Urinary bladder (tissue), 4 donors: ENCODE measurements around the gene DLG4. TPM values are rescaled to one million over a fixed set of nuclear protein-coding genes. Genes with fewer than 3 reads are reported as not detected.
A peak's percentile ranks its signal among the peaks of the same experiment; 100 is the strongest.

Experiments used
- DNase-seq: peaks from one replicate; pipeline ENCODE4 v3.0.0-alpha.2; 2015; ENCODE audit errors: extremely low spot score
- H3K27ac ChIP-seq: one replicate; pipeline ENCODE4 v1.5.1; 2013; ENCODE audit warnings: low read depth, mild to moderate bottlenecking, moderate library complexity
- H3K36me3 ChIP-seq: one replicate; pipeline ENCODE4 v1.6.1; 2013; ENCODE audit warnings: mild to moderate bottlenecking, moderate library complexity; ENCODE audit not compliant: insufficient read depth
- H3K4me1 ChIP-seq: one replicate; pipeline ENCODE4 v1.6.1; 2013; ENCODE audit warnings: mild to moderate bottlenecking, moderate library complexity; ENCODE audit not compliant: insufficient read depth
- H3K4me3 ChIP-seq: one replicate; pipeline ENCODE4 v1.5.1; 2013; ENCODE audit warnings: low read depth, low read length
- WGBS: extraction: QIAGEN DNeasy Blood & Tissue Kit; methylation state at CpG from one replicate; pipeline ENCODE4 v1.1.7; 2013; 5-methylcytosine and 5-hydroxymethylcytosine counted together
- polyA plus RNA-seq: library from polyadenylated mRNA; stranded (reverse); fragments of 200-250 nt; gene quantifications from one replicate; pipeline ENCODE4 v1.2.3, GENCODE V29; 2013
- total RNA-seq: library from RNA; depleted of rRNA; stranded (reverse); fragments of >200 nt; gene quantifications from one replicate; pipeline ENCODE4 v1.2.3, GENCODE V29; 2014
- donor health status: healthy with polysubstance abuse.
- donor health status: healthy.

Gene DLG4
- total and polyA plus RNA-seq, 2 donors: 17.1 to 19.4 TPM

DNA sequence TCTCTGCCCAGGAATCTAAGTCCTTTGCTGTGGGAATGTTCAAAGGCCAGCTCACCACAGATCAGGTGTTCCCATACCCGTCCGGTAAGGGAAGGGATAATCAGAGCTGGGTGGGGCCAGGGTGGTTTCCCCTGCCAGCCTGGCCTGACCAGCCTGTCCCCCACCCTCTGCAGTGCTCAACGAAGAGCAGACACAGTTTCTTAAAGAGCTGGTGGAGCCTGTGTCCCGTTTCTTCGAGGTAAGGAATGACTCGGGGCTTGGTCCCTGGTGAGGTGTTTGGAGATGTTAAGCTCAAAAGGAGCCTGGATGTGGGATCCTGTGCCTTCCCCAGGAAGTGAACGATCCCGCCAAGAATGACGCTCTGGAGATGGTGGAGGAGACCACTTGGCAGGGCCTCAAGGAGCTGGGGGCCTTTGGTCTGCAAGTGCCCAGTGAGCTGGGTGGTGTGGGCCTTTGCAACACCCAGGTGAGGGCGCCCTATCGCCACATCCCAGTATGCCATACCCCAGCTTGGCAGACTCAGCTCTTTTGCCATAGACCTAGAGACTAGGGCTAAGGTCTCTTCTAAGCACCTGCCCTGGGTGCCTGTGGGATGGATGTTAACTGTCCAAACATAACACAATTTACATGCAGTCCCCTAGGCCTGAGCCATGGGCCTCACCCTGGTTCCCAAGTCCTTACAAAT lies 1.1 kb upstream of the DLG4 start:
- WGBS: 27% methylated on average over 11 of the region's 11 CpGs
- H3K27ac ChIP-seq: peak overlapping the region; percentile 97
- peaks cover 4% of the 10 kb centered on the region for H3K4me1 ChIP-seq
- peak overlapping the region; percentile 81 for H3K4me3 ChIP-seq
- no peaks in the 10 kb centered on the region for H3K36me3 ChIP-seq
- no peak for DNase-seq

GRCh38 chr17:7219229-7219811 lies 316 bp downstream of the DLG4 start:
- Histone ChIP-seq H3K27ac (peak overlapping the region; percentile 57), H3K36me3 (no peaks in the 10 kb centered on the region), H3K4me1 (peaks cover 4% of the 10 kb centered on the region), H3K4me3 (peak overlapping the region; percentile 81)
- DNase-seq: no peak
- 17% methylated on average over 12 of the region's 12 CpGs for WGBS

DNA sequence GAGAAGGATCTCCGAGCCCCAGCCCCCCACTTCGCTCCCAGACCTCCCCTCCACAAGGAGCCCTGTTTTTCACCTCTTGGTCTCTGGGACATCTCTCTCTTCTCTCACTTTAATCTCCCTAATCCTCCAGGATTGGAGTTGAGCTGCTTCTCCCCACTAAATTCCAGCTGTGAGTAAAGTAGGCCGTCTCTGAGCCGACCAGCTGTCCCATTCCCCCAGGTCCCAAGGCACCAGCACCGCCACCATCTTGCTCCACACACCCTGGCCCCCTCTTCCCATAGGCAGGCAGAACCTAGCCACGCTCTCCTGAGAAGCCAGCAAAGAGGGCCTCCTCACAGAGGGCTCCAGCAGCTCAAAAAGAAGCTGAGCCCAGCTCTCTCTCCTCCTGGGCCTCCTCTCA lies 878 bp downstream of the DLG4 start:
- no peak overlapping the region for H3K4me3 ChIP-seq
- no peaks in the 10 kb centered on the region for H3K36me3 ChIP-seq
- 47% methylated on average over 6 of the region's 6 CpGs for WGBS
- H3K4me1 ChIP-seq: peaks cover 5% of the 10 kb centered on the region
- no peak for DNase-seq
- H3K27ac ChIP-seq: no peak overlapping the region

DNA sequence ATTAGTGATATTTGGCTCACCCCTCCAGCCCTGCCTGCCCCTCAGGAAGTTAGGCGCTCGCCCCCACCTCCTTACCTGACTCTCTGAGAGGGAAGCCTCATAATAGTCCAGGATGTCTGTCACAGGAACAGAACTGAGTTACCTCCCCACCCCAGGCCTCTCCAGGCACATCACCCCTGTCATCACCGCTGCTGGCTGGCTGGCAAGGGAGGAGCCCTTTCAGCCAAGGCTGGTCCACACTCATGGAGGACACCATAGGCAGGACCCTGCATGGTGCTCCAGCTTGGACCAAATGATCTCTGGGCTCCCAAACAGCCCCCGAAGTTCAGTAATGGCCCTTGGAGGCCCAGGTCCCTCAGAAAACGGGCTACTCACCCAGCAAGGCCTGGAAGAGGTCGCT lies 1.5 kb downstream of the DLG4 start:
- Histone ChIP-seq H3K36me3 (no peaks in the 10 kb centered on the region), H3K4me1 (peaks cover 5% of the 10 kb centered on the region), H3K27ac (no peak overlapping the region), H3K4me3 (peak overlapping the region; percentile 52)
- DNase-seq: no peak
- 50% methylated on average over 6 of the region's 6 CpGs for WGBS

GRCh38 chr17:7217113-7217987 lies 2.3 kb downstream of the DLG4 start:
- Histone ChIP-seq H3K4me1 (peaks cover 5% of the 10 kb centered on the region), H3K36me3 (no peaks in the 10 kb centered on the region), H3K4me3 (peak overlapping the region; percentile 52), H3K27ac (peak overlapping the region; percentile 67)
- under 1% methylated on average over 32 of the region's 32 CpGs for WGBS
- DNase-seq: no peak

DNA sequence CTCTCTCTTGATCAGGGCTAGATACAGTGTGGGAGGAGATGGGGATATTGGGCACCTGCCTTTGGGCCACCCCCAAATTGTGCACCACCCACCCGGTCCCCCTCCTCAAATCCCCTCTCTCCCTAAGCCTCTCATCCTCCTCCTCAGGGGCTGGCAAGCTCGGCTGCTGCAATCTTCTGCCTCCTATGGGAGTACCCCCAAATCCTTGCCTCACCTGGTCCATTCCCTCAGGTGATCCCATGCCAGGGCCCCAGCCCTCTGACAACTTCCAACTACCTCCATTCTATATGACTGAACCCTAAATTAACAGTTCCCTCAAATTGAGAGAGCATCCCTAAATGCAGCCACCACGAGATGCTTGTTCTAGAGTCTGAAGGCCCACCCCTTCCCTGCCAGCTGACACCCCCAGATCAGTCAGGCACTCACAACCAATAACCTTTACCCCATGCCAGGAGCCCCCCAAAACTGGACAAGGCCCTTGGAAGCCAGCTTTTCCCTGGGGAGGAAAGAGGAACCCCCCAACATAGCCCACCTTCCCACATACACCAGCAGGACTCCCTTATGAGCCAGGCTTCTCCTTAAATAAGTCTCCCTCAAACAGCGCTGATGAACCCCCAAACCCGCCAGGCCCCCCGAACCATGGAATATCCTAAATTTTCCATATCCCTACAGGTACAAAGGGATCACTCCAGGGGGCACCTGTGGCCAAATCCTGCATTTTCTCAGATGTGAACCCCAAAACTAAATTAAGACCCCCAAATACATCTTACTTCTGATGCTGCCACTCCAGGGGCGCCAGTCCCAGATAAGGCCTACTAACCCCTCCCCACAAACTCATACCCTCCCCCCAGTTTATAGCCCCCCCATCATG lies 3.2 kb downstream of the DLG4 start:
- H3K4me1 ChIP-seq: peaks cover 5% of the 10 kb centered on the region
- peak overlapping the region; percentile 52 for H3K4me3 ChIP-seq
- 16% methylated on average over 7 of the region's 7 CpGs for WGBS
- no peak for DNase-seq
- H3K27ac ChIP-seq: no peak overlapping the region
- H3K36me3 ChIP-seq: no peaks in the 10 kb centered on the region

DNA sequence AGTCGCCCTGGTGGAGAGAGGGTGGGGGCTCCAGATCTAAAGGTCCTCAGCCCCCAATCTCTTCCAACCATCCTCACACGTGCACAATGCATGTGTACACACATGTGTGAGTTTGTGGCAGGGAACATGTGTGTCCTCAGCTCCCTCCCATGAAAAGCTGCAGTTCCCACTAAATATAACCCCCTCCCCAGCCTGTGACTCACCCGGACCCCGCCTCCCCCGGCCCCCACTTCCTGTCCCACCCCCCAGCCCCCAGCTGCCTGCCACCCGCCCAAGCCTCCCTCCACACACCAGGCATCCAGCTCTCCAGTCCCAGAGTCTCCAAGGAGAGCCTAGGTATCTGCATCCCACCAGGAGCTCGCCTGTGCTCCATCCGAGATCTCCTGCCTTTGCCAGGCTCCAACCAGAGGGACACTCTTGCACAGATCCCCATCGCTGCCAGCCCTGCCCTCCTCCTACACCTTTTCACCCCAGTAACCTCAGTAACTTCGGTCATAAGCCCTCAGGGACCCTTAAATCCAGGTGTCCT lies 3.9 kb downstream of the DLG4 start:
- H3K4me3 ChIP-seq: no peak overlapping the region
- peak overlapping the region; percentile 53 for H3K27ac ChIP-seq
- peaks cover 3% of the 10 kb centered on the region for H3K4me1 ChIP-seq
- WGBS: 13% methylated on average over 10 of the region's 10 CpGs
- no peaks in the 10 kb centered on the region for H3K36me3 ChIP-seq
- no peak for DNase-seq

DNA sequence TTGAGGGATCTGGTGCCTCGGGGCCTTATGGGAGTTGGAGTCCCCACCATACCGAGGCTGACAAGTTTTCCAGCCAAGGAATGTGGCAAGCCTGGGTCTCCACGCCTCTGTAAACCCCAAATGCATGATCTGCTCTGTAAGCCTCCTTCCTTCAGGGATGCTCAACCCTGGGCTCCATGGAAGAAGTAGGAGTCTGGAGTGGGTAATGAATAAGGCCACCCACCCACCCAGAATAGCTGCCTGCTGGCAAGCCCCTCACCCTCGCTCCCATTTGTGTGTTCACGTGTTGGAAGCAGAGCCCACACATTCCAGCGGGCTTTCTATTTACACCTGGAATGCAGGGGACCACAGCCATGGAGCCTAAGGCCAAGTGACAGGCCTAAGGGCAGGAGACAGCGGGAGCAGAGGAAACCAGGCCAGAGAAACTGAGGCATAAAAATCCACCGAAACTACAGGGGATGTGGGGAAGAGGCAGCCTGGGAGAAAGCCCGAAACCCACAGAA lies 4.4 kb downstream of the DLG4 start:
- H3K4me1 ChIP-seq: peaks cover 2% of the 10 kb centered on the region
- no peaks in the 10 kb centered on the region for H3K36me3 ChIP-seq
- H3K27ac ChIP-seq: peak overlapping the region; percentile 53
- 14% methylated on average over 9 of the region's 9 CpGs for WGBS
- H3K4me3 ChIP-seq: no peak overlapping the region
- no peak for DNase-seq

GRCh38 chr17:7214300-7215135 lies 5.1 kb downstream of the DLG4 start:
- WGBS: under 1% methylated on average over 45 of the region's 45 CpGs
- H3K36me3 ChIP-seq: no peaks in the 10 kb centered on the region
- DNase-seq: peak; percentile 97
- H3K4me1 ChIP-seq: peaks cover 2% of the 10 kb centered on the region
- peak overlapping the region; percentile 38 for H3K27ac ChIP-seq
- H3K4me3 ChIP-seq: peak overlapping the region; percentile 53

- Histone ChIP-seq H3K4me3 (peak overlapping the region; percentile 53), H3K4me1 (peaks cover 2% of the 10 kb centered on the region), H3K36me3 (no peaks in the 10 kb centered on the region), H3K27ac (no peak overlapping the region)
- peak; percentile 92 for DNase-seq
- WGBS: 4% methylated on average over 15 of the region's 15 CpGs
These were observed 5.7 kb downstream of the DLG4 start for GRCh38 chr17:7213895-7214299.

DNA sequence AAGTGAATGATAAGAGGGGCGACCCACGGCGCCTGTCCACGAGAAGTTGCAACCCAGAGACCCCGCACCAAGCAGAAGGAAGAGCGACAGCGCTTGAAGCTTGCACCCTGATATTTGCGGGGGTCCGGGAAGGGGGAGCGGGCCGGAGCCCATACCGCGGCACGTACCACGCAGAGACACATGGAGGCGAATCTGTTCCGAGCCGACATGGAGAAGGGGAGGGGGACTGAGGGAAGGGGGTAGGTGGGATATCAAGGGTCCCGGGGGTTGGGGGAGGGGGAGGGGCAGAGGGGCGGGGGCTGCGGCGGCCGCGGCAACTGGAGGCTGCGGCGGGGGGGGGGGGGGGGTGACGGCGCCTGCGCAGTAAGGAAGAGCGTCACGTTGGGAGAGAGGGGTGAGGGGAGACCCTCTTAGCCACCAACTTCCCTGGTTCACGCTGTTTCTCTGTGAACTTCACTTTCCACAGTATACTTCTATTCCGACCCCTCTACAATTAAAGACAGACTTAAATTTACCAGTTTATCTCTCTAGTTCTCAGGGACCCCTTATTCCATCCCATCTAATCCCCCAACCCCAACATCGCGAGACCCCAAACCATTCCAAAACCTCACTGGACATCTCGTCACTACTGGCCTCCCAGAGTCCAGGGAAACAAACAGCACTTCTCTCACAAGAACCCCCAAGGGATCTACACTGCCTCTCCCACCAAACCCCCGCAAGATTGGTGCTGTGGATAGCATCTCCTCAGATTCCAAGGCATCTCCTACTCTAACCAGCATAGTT lies 8.0 kb downstream of the DLG4 start:
- DNase-seq: no peak
- Histone ChIP-seq H3K4me1 (peaks cover 2% of the 10 kb centered on the region), H3K4me3 (no peak overlapping the region), H3K27ac (no peak overlapping the region), H3K36me3 (no peaks in the 10 kb centered on the region)
- WGBS: 37% methylated on average over 35 of the region's 37 CpGs
